Activated CD8-positive, alpha-beta memory T cell treated with anti-CD3 and anti-CD28 coated beads for 4 hours (primary cell): ENCODE results near the gene IQGAP3.

ENCODE experiments used
- DNase-seq, 2 donors: peaks; one replicate each; pipeline ENCODE4 v3.0.0-alpha.2; 2020; ENCODE audit warnings: low read depth in 2 of 2

IQGAP3 gene

DNA sequence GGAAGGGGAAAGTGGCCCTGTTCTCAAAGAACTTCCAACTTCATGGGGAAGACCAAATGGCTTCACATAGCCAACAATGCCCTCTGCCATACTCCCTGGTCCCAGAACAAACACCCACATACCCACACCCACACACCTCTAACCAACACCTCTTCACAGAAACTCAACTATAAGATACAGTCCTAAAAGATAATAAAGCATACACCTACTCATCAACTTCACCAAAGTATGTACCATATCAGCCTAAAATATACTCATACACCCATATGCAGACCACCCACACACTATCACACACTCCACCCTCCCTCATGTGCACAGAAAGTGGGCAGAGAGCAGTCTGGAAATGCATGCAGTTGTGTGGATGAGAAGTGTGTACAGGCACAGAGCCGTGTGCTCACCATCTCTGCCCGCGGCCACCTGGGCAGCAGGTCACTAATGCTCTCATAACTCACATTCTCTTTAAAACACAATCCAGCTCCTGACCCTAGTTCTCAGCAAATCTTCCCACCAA lies 27.7 kb downstream of the IQGAP3 start:
- no peak for DNase-seq

DNA sequence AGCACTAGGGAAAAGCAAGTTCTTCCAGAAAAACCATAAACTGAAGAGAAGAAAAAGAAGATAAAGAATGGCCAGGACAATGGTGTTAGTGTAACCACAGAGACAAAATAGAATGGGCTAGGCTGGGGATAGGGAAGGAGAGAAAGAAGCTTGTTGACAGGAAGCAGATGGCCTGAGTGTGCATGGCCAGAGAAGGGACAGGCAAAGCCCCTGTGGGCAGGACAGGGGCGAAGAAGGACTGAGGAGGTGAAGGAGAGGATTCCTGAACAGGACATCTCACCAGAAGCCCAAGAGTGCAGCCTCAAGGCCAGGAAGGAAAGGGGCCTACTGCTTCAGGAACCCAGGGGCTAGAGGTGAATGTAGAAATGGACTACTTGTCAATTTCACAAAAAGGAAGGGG lies 29.3 kb downstream of the IQGAP3 start:
- DNase-seq = no peak

- DNase-seq = no peak
These were observed 31.4 kb downstream of the IQGAP3 start for GRCh38 chr1:156540955-156541354.

- DNase-seq = no peak
These were observed 32.5 kb downstream of the IQGAP3 start for GRCh38 chr1:156539818-156540355.

GRCh38 chr1:156538711-156539440 lies 33.5 kb downstream of the IQGAP3 start:
- DNase-seq = no peak

DNA sequence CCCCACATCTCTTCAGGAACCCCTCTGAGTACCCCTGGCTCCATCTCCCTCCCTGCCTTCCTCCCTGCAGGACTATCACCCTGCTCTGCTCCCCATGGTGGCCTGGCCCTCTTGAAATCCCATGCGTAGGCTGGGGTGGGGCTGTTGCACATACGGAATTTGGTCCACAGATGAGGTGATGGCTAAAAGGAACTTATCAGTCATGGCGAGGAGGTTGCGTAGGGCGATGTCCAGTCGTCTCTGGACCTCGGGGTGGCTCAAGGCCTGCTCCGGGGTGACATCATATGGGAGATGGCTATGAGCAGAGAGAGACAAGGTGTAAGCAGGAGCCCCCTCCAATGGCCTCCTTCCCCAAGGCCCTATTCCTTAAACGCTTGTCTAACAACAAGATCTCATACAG lies 35.3 kb downstream of the IQGAP3 start:
- DNase-seq = no peak

DNA sequence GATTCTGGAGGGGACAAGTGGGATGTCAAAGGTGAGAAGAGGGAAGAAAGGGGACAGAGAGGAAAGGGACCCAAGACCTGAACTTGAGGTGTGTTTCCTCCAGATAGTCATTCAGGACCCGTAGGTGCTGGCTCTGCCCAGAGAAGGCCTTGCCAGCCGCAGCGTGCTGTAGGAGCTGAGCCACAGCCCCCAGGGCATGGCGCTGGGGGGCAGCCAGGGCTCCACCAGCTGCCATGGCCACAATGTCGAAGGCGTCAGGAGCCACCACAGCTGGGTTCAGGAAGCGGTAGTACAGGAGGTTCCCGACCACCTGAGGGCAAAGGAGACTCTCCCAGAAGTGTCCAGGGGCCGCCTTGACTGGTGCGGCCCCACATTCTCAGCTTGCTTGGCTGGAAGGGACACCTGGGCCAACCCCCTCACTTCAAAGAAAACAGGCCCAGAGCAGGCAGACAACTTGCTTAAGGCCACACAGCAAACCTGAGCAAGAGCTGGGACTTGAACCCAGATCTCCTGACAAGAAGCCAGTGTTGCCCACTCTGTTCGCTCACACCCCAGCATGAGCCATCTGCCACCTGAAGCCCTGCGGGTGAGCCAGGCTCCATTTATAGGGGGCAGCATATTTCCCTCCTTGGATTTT lies 37.8 kb downstream of the IQGAP3 start:
- no peak for DNase-seq

DNA sequence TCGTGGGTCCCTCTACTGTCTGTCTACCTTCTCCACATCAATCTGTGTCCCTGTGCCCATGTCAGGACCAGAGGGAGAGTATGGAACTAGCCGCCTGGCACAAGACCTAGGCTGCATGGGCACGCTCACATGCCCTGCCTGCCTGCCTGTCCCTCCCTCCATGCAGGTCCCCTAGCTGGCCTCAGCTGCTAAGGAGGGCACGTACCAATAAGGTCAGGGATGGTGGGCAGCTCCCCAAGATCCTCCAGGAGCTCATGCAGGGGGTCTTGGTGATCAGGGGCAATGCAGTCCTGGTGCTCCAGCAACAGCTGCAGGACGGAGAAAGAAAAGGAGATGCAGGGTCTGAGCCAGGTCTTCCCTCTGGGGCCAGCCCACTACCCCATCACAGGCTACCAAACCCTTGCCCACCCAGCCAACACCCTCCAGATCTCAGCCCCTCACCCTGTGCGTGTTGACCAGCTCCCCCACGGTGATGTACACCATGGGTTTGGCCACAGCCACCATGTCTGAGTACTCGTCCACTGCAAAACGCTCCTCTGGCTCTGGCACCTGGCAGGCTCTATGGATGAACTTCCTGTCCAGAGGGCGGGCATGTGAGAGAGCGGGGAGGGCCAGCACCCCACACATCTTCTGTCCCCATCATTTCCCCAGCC lies 38.7 kb downstream of the IQGAP3 start:
- no peak for DNase-seq

DNA sequence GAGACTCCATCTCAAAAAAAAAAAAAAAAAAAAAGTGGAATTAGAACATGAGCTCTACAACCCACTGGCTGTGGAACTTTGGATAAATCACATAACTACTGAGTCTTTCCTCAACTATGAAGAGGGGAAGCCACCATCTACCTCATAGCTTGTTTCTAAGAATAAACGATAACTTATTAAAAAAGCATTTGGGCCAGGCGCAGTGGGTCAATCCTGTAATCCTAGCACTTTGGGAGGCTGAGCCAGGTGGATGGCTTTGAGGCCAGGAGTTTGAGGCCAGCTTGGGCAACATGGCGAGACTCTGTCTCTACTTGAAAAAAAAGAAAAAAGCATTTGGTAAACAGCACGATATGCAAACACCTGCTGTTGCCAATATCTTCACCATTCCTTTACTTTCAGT lies 40.0 kb downstream of the IQGAP3 start:
- DNase-seq = no peak

GRCh38 chr1:156530006-156530405 lies 42.4 kb downstream of the IQGAP3 start:
- DNase-seq = no peak

DNA sequence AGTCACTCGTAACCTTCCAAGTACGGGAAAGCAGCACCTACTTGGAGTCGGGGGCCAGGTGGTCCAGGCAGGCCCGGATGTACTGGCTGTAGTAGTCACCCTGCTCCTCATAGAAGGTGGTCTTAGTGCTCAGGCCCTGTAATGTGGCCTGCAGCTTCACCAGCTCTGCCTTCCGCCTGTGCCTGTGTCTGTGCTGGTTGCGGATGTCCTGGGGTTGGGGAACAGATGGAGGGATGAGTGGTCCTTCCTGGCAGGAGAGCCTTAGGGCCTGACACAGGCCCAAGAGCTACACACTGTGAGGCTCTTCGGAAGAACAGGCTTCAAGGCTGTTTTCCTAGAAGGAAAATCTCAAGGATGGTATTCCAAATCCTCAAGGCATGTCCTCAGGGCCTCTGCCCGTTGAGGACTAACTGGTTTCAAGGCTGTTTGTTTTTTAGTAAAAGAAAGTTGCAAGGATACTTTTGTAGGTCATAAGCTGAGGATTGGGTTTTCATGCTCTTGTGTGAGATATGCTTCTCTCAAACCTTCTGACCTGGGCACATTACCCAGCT lies 43.4 kb downstream of the IQGAP3 start:
- DNase-seq = no peak

DNA sequence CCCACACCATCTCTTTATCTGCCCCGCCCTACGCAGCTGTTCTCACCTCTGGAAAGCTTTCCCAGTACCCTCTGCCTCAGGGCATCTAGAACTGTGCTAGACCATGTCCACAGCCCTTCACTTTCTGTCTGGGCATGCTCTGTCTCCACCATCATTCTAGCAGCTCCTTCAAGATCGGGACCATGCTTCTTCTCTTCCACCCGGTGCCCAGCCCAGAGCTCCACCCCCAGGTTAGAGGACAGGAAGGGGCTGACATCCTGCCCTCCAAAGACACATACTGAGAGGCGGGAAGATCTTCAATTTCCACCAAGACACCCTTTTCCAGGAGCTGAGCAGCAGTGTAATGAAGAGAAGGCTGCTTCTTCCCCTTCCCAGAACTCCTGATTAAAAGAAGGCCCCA lies 44.1 kb downstream of the IQGAP3 start:
- no peak for DNase-seq

DNA sequence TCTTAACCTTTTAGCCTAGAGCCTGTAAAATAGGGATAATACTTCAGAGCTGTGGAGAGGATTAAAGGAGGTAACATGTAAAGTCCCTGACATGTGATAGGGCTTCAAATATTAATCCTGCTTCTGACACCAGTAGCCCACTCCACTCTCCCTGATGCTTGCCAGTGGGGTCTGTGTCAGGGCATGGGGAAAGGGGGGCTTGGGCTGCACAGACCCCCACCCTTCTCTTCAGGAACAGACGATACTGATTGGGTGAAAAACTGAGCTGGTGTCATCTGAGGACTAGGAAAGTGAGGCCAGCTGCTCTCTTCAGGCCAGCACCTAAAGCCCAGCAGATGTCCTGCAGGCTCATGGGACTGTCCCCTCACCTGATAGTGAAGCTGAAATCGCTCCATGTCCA lies 44.8 kb downstream of the IQGAP3 start:
- no peak for DNase-seq

GRCh38 chr1:156525856-156526489 lies 46.4 kb downstream of the IQGAP3 start:
- no peak for DNase-seq

GRCh38 chr1:156525071-156525501 lies 47.3 kb downstream of the IQGAP3 start:
- no peak for DNase-seq

- DNase-seq = no peak
These were observed 47.9 kb downstream of the IQGAP3 start for GRCh38 chr1:156524481-156524869.

- no peak for DNase-seq
These were observed 48.4 kb downstream of the IQGAP3 start for GRCh38 chr1:156523801-156524480.

GRCh38 chr1:156522443-156522970 lies 49.9 kb downstream of the IQGAP3 start:
- DNase-seq = no peak

DNA sequence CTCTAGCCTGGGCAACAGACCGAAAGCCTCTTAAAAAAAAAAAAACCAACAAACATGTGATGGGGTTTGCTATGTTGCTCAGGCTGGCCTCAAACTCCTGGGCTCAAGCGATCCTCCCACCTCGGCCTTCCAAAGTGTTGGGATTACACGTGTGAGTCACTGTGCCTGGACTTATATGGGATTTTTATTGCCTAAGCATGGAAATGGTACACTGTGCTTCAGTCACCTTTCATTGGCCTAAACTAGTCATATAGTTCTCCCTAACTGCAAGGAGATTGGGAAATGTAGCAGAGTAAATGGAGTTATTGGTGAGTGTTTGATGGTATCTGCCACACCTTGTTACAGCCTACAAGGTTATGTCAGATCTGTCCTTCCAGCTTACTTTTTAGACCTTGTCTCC lies 54.6 kb downstream of the IQGAP3 start:
- no peak for DNase-seq

DNA sequence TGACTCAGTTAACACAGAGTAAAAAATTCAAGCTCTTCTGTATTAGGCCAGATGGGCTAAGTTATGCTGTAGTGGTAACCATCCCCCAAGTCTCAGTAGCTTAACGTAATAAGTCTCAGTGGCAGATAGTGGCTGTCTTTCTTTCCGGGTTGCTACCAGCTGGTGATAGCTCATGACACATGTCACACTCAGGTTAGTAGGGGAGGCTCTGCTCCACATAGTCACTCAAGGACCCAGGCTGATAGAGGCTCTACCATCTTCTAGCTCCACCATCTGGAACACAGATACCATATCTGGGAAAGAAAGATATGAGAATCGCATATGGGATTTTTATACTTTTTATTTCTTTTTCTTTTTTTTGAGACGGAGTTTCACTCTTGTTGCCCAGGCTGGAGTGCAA lies 55.5 kb downstream of the IQGAP3 start:
- DNase-seq = no peak

DNA sequence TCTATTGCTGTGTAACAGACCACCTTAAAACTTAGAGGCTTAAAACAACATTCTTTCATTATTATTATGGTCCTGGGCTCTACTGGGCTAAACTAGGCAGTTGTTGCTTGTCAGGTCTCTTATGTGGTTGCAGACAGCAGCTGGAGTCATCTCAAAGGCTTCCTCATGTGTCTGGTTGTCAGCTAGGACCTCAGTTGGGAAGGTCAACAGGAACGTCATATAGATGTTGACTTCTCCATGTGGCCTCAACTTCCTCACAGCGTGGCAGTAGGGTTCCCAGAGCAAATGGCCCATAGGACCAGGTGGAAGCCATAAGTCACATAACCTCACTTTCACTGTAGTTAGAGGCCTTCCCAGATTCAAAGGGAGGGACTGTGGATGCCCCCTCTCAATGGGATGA lies 56.4 kb downstream of the IQGAP3 start:
- no peak for DNase-seq
